GM19193 (cell line): ENCODE data around the gene ANKRD65.

Experiments used
- POLR2A ChIP-seq: IDR thresholded peaks from 4 replicates; pipeline ENCODE4 v1.6.1; 2011; ENCODE audit not compliant: insufficient read depth, insufficient read length; ENCODE audit errors: extremely low read depth

ANKRD65 gene

GRCh38 chr1:1438531-1439381, 17.7 kb upstream of the ANKRD65 start:
- TF ChIP-seq POLR2A: no peak

- peak; percentile 49 for TF ChIP-seq POLR2A
Observed at GRCh38 chr1:1437904-1438376, 16.9 kb upstream of the ANKRD65 start.

- TF ChIP-seq POLR2A: no peak
Observed at GRCh38 chr1:1437033-1437903, 16.2 kb upstream of the ANKRD65 start.

- TF ChIP-seq POLR2A: no peak
Observed at GRCh38 chr1:1436630-1437032, 15.6 kb upstream of the ANKRD65 start.

GRCh38 chr1:1435911-1436629, 15.0 kb upstream of the ANKRD65 start:
- TF ChIP-seq POLR2A: no peak

- TF ChIP-seq POLR2A: no peak
Observed at GRCh38 chr1:1435106-1435903, 14.2 kb upstream of the ANKRD65 start, which contains the start of gene VWA1. VWA1 (plus strand) TSS chr1:1435690; CDS start chr1:1435749, 59 bp downstream.

- no peak for TF ChIP-seq POLR2A
Observed at GRCh38 chr1:1434824-1435105, 13.7 kb upstream of the ANKRD65 start.

GRCh38 chr1:1434131-1434823, 13.2 kb upstream of the ANKRD65 start:
- TF ChIP-seq POLR2A: no peak

- no peak for TF ChIP-seq POLR2A
Observed at GRCh38 chr1:1433804-1434130, 12.7 kb upstream of the ANKRD65 start.

- no peak for TF ChIP-seq POLR2A
Observed at GRCh38 chr1:1432951-1433803, 12.1 kb upstream of the ANKRD65 start.

GRCh38 chr1:1432274-1432950, 11.3 kb upstream of the ANKRD65 start:
- no peak for TF ChIP-seq POLR2A

GRCh38 chr1:1431845-1432273, 10.8 kb upstream of the ANKRD65 start:
- TF ChIP-seq POLR2A: no peak
